ENCODE results near the gene RCVRN. TPM values are rescaled to one million over a fixed set of nuclear protein-coding genes. Genes with fewer than 3 reads are reported as not detected.

RCVRN gene
- total RNA-seq, 2 donors from 2014 or later: not detected

- no peaks in the 10 kb centered on the region for H3K36me3 Mint-ChIP-seq (ENCODE audit: insufficient read depth in 2 of 2)
- DNase-seq (no peak), ATAC-seq (replicated peaks in 1 of 2) (no peak)
- H3K4me1 Mint-ChIP-seq (ENCODE audit: low read depth): no peaks in the 10 kb centered on the region
- H3K27me3 Mint-ChIP-seq (ENCODE audit: low read depth): no peaks in the 10 kb centered on the region
- no peak overlapping the region for H3K4me3 Mint-ChIP-seq
- no peak overlapping the region for H3K27ac Mint-ChIP-seq
- no peaks in the 10 kb centered on the region for H3K9me3 Mint-ChIP-seq
These were observed 12.1 kb upstream of the RCVRN start for GRCh38 chr17:9917131-9917530.

- no peaks in the 10 kb centered on the region for H3K9me3 Mint-ChIP-seq
- H3K4me3 Mint-ChIP-seq: no peak overlapping the region
- H3K4me1 Mint-ChIP-seq (ENCODE audit: low read depth): no peaks in the 10 kb centered on the region
- no peak overlapping the region for H3K27ac Mint-ChIP-seq
- H3K36me3 Mint-ChIP-seq (ENCODE audit: insufficient read depth in 2 of 2): no peaks in the 10 kb centered on the region
- ATAC-seq (replicated peaks in 1 of 2): no peak
- H3K27me3 Mint-ChIP-seq (ENCODE audit: low read depth): no peaks in the 10 kb centered on the region
- no peak for DNase-seq
These were observed 11.0 kb upstream of the RCVRN start for GRCh38 chr17:9916108-9916507.

GRCh38 chr17:9913476-9913875 is 8.4 kb upstream of the RCVRN start:
- Mint-ChIP-seq H3K9me3 (no peaks in the 10 kb centered on the region), H3K36me3 (ENCODE audit: insufficient read depth in 2 of 2) (no peaks in the 10 kb centered on the region), H3K27me3 (ENCODE audit: low read depth) (peaks cover 6% of the 10 kb centered on the region), H3K4me3 (no peak overlapping the region), H3K4me1 (ENCODE audit: low read depth) (no peaks in the 10 kb centered on the region), H3K27ac (peak overlapping the region; percentile 29)
- ATAC-seq (replicated peaks in 1 of 2) (no peak), DNase-seq (no peak)

GRCh38 chr17:9912121-9913099 is 7.3 kb upstream of the RCVRN start:
- peaks cover 6% of the 10 kb centered on the region for H3K27me3 Mint-ChIP-seq (ENCODE audit: low read depth)
- no peak for DNase-seq
- H3K4me3 Mint-ChIP-seq: no peak overlapping the region
- H3K27ac Mint-ChIP-seq: no peak overlapping the region
- H3K36me3 Mint-ChIP-seq (ENCODE audit: insufficient read depth in 2 of 2): no peaks in the 10 kb centered on the region
- no peak for ATAC-seq (replicated peaks in 1 of 2)
- H3K9me3 Mint-ChIP-seq: no peaks in the 10 kb centered on the region
- H3K4me1 Mint-ChIP-seq (ENCODE audit: low read depth): no peaks in the 10 kb centered on the region

- ATAC-seq (replicated peaks in 1 of 2) (no peak), DNase-seq (no peak)
- Mint-ChIP-seq H3K36me3 (ENCODE audit: insufficient read depth in 2 of 2) (no peaks in the 10 kb centered on the region), H3K9me3 (no peaks in the 10 kb centered on the region), H3K4me1 (ENCODE audit: low read depth) (no peaks in the 10 kb centered on the region), H3K27ac (no peak overlapping the region), H3K4me3 (no peak overlapping the region), H3K27me3 (ENCODE audit: low read depth) (peaks cover 6% of the 10 kb centered on the region)
These were observed 6.0 kb upstream of the RCVRN start for GRCh38 chr17:9911089-9911488.

GRCh38 chr17:9908649-9909042 is 3.6 kb upstream of the RCVRN start:
- DNase-seq (no peak), ATAC-seq (replicated peaks in 1 of 2) (no peak)
- Mint-ChIP-seq H3K27me3 (ENCODE audit: low read depth) (peaks cover 6% of the 10 kb centered on the region), H3K27ac (no peak overlapping the region), H3K9me3 (no peaks in the 10 kb centered on the region), H3K4me3 (no peak overlapping the region), H3K4me1 (ENCODE audit: low read depth) (no peaks in the 10 kb centered on the region), H3K36me3 (ENCODE audit: insufficient read depth in 2 of 2) (no peaks in the 10 kb centered on the region)

GRCh38 chr17:9907883-9908648 is 3.0 kb upstream of the RCVRN start:
- Mint-ChIP-seq H3K4me1 (ENCODE audit: low read depth) (no peaks in the 10 kb centered on the region), H3K27ac (no peak overlapping the region), H3K4me3 (no peak overlapping the region), H3K9me3 (no peaks in the 10 kb centered on the region), H3K36me3 (ENCODE audit: insufficient read depth in 2 of 2) (no peaks in the 10 kb centered on the region), H3K27me3 (ENCODE audit: low read depth) (peaks cover 6% of the 10 kb centered on the region)
- DNase-seq (no peak), ATAC-seq (replicated peaks in 1 of 2) (no peak)

GRCh38 chr17:9907131-9907530 is 2.1 kb upstream of the RCVRN start:
- no peak for DNase-seq
- Mint-ChIP-seq H3K27ac (no peak overlapping the region), H3K36me3 (ENCODE audit: insufficient read depth in 2 of 2) (no peaks in the 10 kb centered on the region), H3K27me3 (ENCODE audit: low read depth) (peaks cover 6% of the 10 kb centered on the region), H3K4me1 (ENCODE audit: low read depth) (no peaks in the 10 kb centered on the region), H3K4me3 (no peak overlapping the region), H3K9me3 (no peaks in the 10 kb centered on the region)
- no peak for ATAC-seq (replicated peaks in 1 of 2)

GRCh38 chr17:9906616-9907015 is 1.5 kb upstream of the RCVRN start:
- Mint-ChIP-seq H3K4me3 (no peak overlapping the region), H3K27ac (no peak overlapping the region), H3K9me3 (no peaks in the 10 kb centered on the region), H3K36me3 (ENCODE audit: insufficient read depth in 2 of 2) (no peaks in the 10 kb centered on the region), H3K4me1 (ENCODE audit: low read depth) (no peaks in the 10 kb centered on the region), H3K27me3 (ENCODE audit: low read depth) (peaks cover 6% of the 10 kb centered on the region)
- no peak for ATAC-seq (replicated peaks in 1 of 2)
- DNase-seq: no peak

GRCh38 chr17:9905902-9906301 is 831 bp upstream of the RCVRN start:
- H3K27ac Mint-ChIP-seq: no peak overlapping the region
- H3K36me3 Mint-ChIP-seq (ENCODE audit: insufficient read depth in 2 of 2): no peaks in the 10 kb centered on the region
- ATAC-seq (replicated peaks in 1 of 2) (peak in 1 of 2 donors; percentile 36), DNase-seq (peak; percentile 18 to 29)
- no peaks in the 10 kb centered on the region for H3K9me3 Mint-ChIP-seq
- H3K4me1 Mint-ChIP-seq (ENCODE audit: low read depth): no peaks in the 10 kb centered on the region
- H3K27me3 Mint-ChIP-seq (ENCODE audit: low read depth): peaks cover 6% of the 10 kb centered on the region
- H3K4me3 Mint-ChIP-seq: no peak overlapping the region

GRCh38 chr17:9904277-9905077 is 594 bp downstream of the RCVRN start:
- Mint-ChIP-seq H3K36me3 (ENCODE audit: insufficient read depth in 2 of 2) (no peaks in the 10 kb centered on the region), H3K4me1 (ENCODE audit: low read depth) (no peaks in the 10 kb centered on the region), H3K9me3 (no peaks in the 10 kb centered on the region), H3K27me3 (ENCODE audit: low read depth) (peaks cover 12% of the 10 kb centered on the region), H3K27ac (no peak overlapping the region), H3K4me3 (no peak overlapping the region)
- DNase-seq (no peak), ATAC-seq (replicated peaks in 1 of 2) (no peak)

- peaks cover 10% of the 10 kb centered on the region for H3K27me3 Mint-ChIP-seq (ENCODE audit: low read depth)
- ATAC-seq (replicated peaks in 1 of 2) (no peak), DNase-seq (no peak)
- no peak overlapping the region for H3K27ac Mint-ChIP-seq
- no peaks in the 10 kb centered on the region for H3K36me3 Mint-ChIP-seq (ENCODE audit: insufficient read depth in 2 of 2)
- no peaks in the 10 kb centered on the region for H3K9me3 Mint-ChIP-seq
- no peaks in the 10 kb centered on the region for H3K4me1 Mint-ChIP-seq (ENCODE audit: low read depth)
- no peak overlapping the region for H3K4me3 Mint-ChIP-seq
These were observed 3.0 kb downstream of the RCVRN start for GRCh38 chr17:9902120-9902519.

GRCh38 chr17:9900784-9901183 is 4.3 kb downstream of the RCVRN start:
- ATAC-seq (replicated peaks in 1 of 2) (no peak), DNase-seq (no peak)
- Mint-ChIP-seq H3K9me3 (no peaks in the 10 kb centered on the region), H3K4me3 (no peak overlapping the region), H3K36me3 (ENCODE audit: insufficient read depth in 2 of 2) (no peaks in the 10 kb centered on the region), H3K4me1 (ENCODE audit: low read depth) (no peaks in the 10 kb centered on the region), H3K27ac (no peak overlapping the region), H3K27me3 (ENCODE audit: low read depth) (peaks cover 14% of the 10 kb centered on the region)
